ENCODE data around the gene C17orf67. TPM values are rescaled to one million over a fixed set of nuclear protein-coding genes. Genes with fewer than 3 reads are reported as not detected.

The C17orf67 gene
- total RNA-seq, 1 experiment from 2014 or later: 4.6 TPM

- CTCF ChIA-PET: no interaction called here
- intact Hi-C loops (cut with micrococcal nuclease; ENCODE audit: unreplicated experiment): no loop called here
- no peak for DNase-seq
- no peak overlapping the region for H3K4me3 Mint-ChIP-seq (ENCODE audit: low read depth, unreplicated experiment)
- H3K9me3 Mint-ChIP-seq (ENCODE audit: low read depth, unreplicated experiment): no peaks in the 10 kb centered on the region
- peaks cover 8% of the 10 kb centered on the region for H3K4me1 Mint-ChIP-seq (ENCODE audit: low read depth, unreplicated experiment)
- BruUV-seq (replicated peaks): no TSS peak
- H3K36me3 Mint-ChIP-seq (ENCODE audit: insufficient read depth, unreplicated experiment): no peaks in the 10 kb centered on the region
- no peak overlapping the region for H3K27ac Mint-ChIP-seq (ENCODE audit: unreplicated experiment)
- no peaks in the 10 kb centered on the region for H3K27me3 Mint-ChIP-seq (ENCODE audit: unreplicated experiment)
- TF ChIP-seq CTCF (IDR thresholded peaks at IDR 0.05; ENCODE audit: unreplicated experiment): no peak
Observed at GRCh38 chr17:56810891-56811775, 22.6 kb downstream of the C17orf67 start.

- intact Hi-C loops (cut with micrococcal nuclease; ENCODE audit: unreplicated experiment): no loop called here
- Mint-ChIP-seq H3K4me1 (ENCODE audit: low read depth, unreplicated experiment) (peaks cover 8% of the 10 kb centered on the region), H3K27ac (ENCODE audit: unreplicated experiment) (no peak overlapping the region), H3K9me3 (ENCODE audit: low read depth, unreplicated experiment) (no peaks in the 10 kb centered on the region), H3K4me3 (ENCODE audit: low read depth, unreplicated experiment) (no peak overlapping the region), H3K36me3 (ENCODE audit: insufficient read depth, unreplicated experiment) (no peaks in the 10 kb centered on the region), H3K27me3 (ENCODE audit: unreplicated experiment) (no peaks in the 10 kb centered on the region)
- no TSS peak for BruUV-seq (replicated peaks)
- TF ChIP-seq CTCF (IDR thresholded peaks at IDR 0.05; ENCODE audit: unreplicated experiment): no peak
- no peak for DNase-seq
- CTCF ChIA-PET: no interaction called here
Observed at GRCh38 chr17:56810343-56810742, 23.4 kb downstream of the C17orf67 start.

GRCh38 chr17:56809820-56810179 lies 23.9 kb downstream of the C17orf67 start:
- no peak for DNase-seq
- H3K27ac Mint-ChIP-seq (ENCODE audit: unreplicated experiment): no peak overlapping the region
- H3K4me3 Mint-ChIP-seq (ENCODE audit: low read depth, unreplicated experiment): no peak overlapping the region
- no peaks in the 10 kb centered on the region for H3K36me3 Mint-ChIP-seq (ENCODE audit: insufficient read depth, unreplicated experiment)
- CTCF ChIA-PET: no interaction called here
- BruUV-seq (replicated peaks): no TSS peak
- intact Hi-C loops (cut with micrococcal nuclease; ENCODE audit: unreplicated experiment): no loop called here
- H3K4me1 Mint-ChIP-seq (ENCODE audit: low read depth, unreplicated experiment): peaks cover 8% of the 10 kb centered on the region
- no peaks in the 10 kb centered on the region for H3K9me3 Mint-ChIP-seq (ENCODE audit: low read depth, unreplicated experiment)
- no peak for TF ChIP-seq CTCF (IDR thresholded peaks at IDR 0.05; ENCODE audit: unreplicated experiment)
- no peaks in the 10 kb centered on the region for H3K27me3 Mint-ChIP-seq (ENCODE audit: unreplicated experiment)

- no peak for TF ChIP-seq CTCF (IDR thresholded peaks at IDR 0.05; ENCODE audit: unreplicated experiment)
- BruUV-seq (replicated peaks): no TSS peak
- Mint-ChIP-seq H3K36me3 (ENCODE audit: insufficient read depth, unreplicated experiment) (no peaks in the 10 kb centered on the region), H3K27ac (ENCODE audit: unreplicated experiment) (no peak overlapping the region), H3K9me3 (ENCODE audit: low read depth, unreplicated experiment) (no peaks in the 10 kb centered on the region), H3K4me1 (ENCODE audit: low read depth, unreplicated experiment) (peaks cover 8% of the 10 kb centered on the region), H3K27me3 (ENCODE audit: unreplicated experiment) (no peaks in the 10 kb centered on the region), H3K4me3 (ENCODE audit: low read depth, unreplicated experiment) (no peak overlapping the region)
- no peak for DNase-seq
- intact Hi-C loops (cut with micrococcal nuclease; ENCODE audit: unreplicated experiment): no loop called here
- CTCF ChIA-PET: interaction anchor here (0.6 kb wide), 1 partner anchor 39 kb away, joined by 3 read pairs; no protein-coding TSS in a partner anchor
Observed at GRCh38 chr17:56809106-56809819, 24.5 kb downstream of the C17orf67 start.
